Measurements from ENCODE around the gene TMEM117.

Gene TMEM117

GRCh38 chr12:43872396-43872795 lies 36.5 kb downstream of the TMEM117 start:
- Histone ChIP-seq H3K36me3 (ENCODE audit: control insufficient read depth, insufficient read depth, low read length) (no peaks in the 10 kb centered on the region), H3K4me1 (ENCODE audit: control insufficient read depth, insufficient read depth, low read length) (no peaks in the 10 kb centered on the region), H3K4me3 (ENCODE audit: low read length) (no peak overlapping the region), H3K27ac (ENCODE audit: low read depth, low read length) (no peak overlapping the region), H3K27me3 (ENCODE audit: control insufficient read depth, insufficient read depth, low read length) (no peaks in the 10 kb centered on the region), H3K9ac (ENCODE audit: low read length) (no peak overlapping the region)

- H3K4me3 ChIP-seq (ENCODE audit: low read length): no peak overlapping the region
- no peaks in the 10 kb centered on the region for H3K4me1 ChIP-seq (ENCODE audit: control insufficient read depth, insufficient read depth, low read length)
- H3K9ac ChIP-seq (ENCODE audit: low read length): no peak overlapping the region
- H3K36me3 ChIP-seq (ENCODE audit: control insufficient read depth, insufficient read depth, low read length): no peaks in the 10 kb centered on the region
- no peaks in the 10 kb centered on the region for H3K27me3 ChIP-seq (ENCODE audit: control insufficient read depth, insufficient read depth, low read length)
- H3K27ac ChIP-seq (ENCODE audit: low read depth, low read length): no peak overlapping the region
Observed at GRCh38 chr12:43878050-43878449, 42.2 kb downstream of the TMEM117 start.

GRCh38 chr12:43880547-43880946 lies 44.7 kb downstream of the TMEM117 start:
- Histone ChIP-seq H3K36me3 (ENCODE audit: control insufficient read depth, insufficient read depth, low read length) (no peaks in the 10 kb centered on the region), H3K27me3 (ENCODE audit: control insufficient read depth, insufficient read depth, low read length) (no peaks in the 10 kb centered on the region), H3K27ac (ENCODE audit: low read depth, low read length) (no peak overlapping the region), H3K4me3 (ENCODE audit: low read length) (no peak overlapping the region), H3K9ac (ENCODE audit: low read length) (no peak overlapping the region), H3K4me1 (ENCODE audit: control insufficient read depth, insufficient read depth, low read length) (no peaks in the 10 kb centered on the region)

GRCh38 chr12:43882578-43883178 lies 46.8 kb downstream of the TMEM117 start:
- Histone ChIP-seq H3K27ac (ENCODE audit: low read depth, low read length) (no peak overlapping the region), H3K9ac (ENCODE audit: low read length) (no peak overlapping the region), H3K36me3 (ENCODE audit: control insufficient read depth, insufficient read depth, low read length) (no peaks in the 10 kb centered on the region), H3K27me3 (ENCODE audit: control insufficient read depth, insufficient read depth, low read length) (no peaks in the 10 kb centered on the region), H3K4me3 (ENCODE audit: low read length) (no peak overlapping the region), H3K4me1 (ENCODE audit: control insufficient read depth, insufficient read depth, low read length) (no peaks in the 10 kb centered on the region)

GRCh38 chr12:43883311-43883710 lies 47.4 kb downstream of the TMEM117 start:
- H3K36me3 ChIP-seq (ENCODE audit: control insufficient read depth, insufficient read depth, low read length): no peaks in the 10 kb centered on the region
- H3K4me3 ChIP-seq (ENCODE audit: low read length): no peak overlapping the region
- H3K27me3 ChIP-seq (ENCODE audit: control insufficient read depth, insufficient read depth, low read length): no peaks in the 10 kb centered on the region
- H3K9ac ChIP-seq (ENCODE audit: low read length): no peak overlapping the region
- no peaks in the 10 kb centered on the region for H3K4me1 ChIP-seq (ENCODE audit: control insufficient read depth, insufficient read depth, low read length)
- no peak overlapping the region for H3K27ac ChIP-seq (ENCODE audit: low read depth, low read length)

- H3K27me3 ChIP-seq (ENCODE audit: control insufficient read depth, insufficient read depth, low read length): no peaks in the 10 kb centered on the region
- no peak overlapping the region for H3K4me3 ChIP-seq (ENCODE audit: low read length)
- no peak overlapping the region for H3K9ac ChIP-seq (ENCODE audit: low read length)
- H3K36me3 ChIP-seq (ENCODE audit: control insufficient read depth, insufficient read depth, low read length): no peaks in the 10 kb centered on the region
- H3K27ac ChIP-seq (ENCODE audit: low read depth, low read length): no peak overlapping the region
- no peaks in the 10 kb centered on the region for H3K4me1 ChIP-seq (ENCODE audit: control insufficient read depth, insufficient read depth, low read length)
Observed at GRCh38 chr12:43883748-43884147, 47.9 kb downstream of the TMEM117 start.

- peak overlapping the region; percentile 48 for H3K27ac ChIP-seq (ENCODE audit: low read depth, low read length)
- H3K36me3 ChIP-seq (ENCODE audit: control insufficient read depth, insufficient read depth, low read length): no peaks in the 10 kb centered on the region
- H3K9ac ChIP-seq (ENCODE audit: low read length): no peak overlapping the region
Observed at GRCh38 chr12:43884683-43885410, 49.0 kb downstream of the TMEM117 start.

GRCh38 chr12:43887397-43887796 lies 51.5 kb downstream of the TMEM117 start:
- H3K27ac ChIP-seq (ENCODE audit: low read depth, low read length): no peak overlapping the region

More at GRCh38 chr12:43884683-43885410, 49.0 kb downstream of the TMEM117 start:
- Histone ChIP-seq H3K4me1 (ENCODE audit: control insufficient read depth, insufficient read depth, low read length) (no peaks in the 10 kb centered on the region), H3K27me3 (ENCODE audit: control insufficient read depth, insufficient read depth, low read length) (no peaks in the 10 kb centered on the region), H3K4me3 (ENCODE audit: low read length) (no peak overlapping the region)

GRCh38 chr12:43891856-43892574 lies 56.1 kb downstream of the TMEM117 start:
- no peaks in the 10 kb centered on the region for H3K36me3 ChIP-seq (ENCODE audit: control insufficient read depth, insufficient read depth, low read length)
- H3K9ac ChIP-seq (ENCODE audit: low read length): no peak overlapping the region
- H3K4me1 ChIP-seq (ENCODE audit: control insufficient read depth, insufficient read depth, low read length): no peaks in the 10 kb centered on the region
- no peaks in the 10 kb centered on the region for H3K27me3 ChIP-seq (ENCODE audit: control insufficient read depth, insufficient read depth, low read length)
- no peak overlapping the region for H3K4me3 ChIP-seq (ENCODE audit: low read length)
- no peak overlapping the region for H3K27ac ChIP-seq (ENCODE audit: low read depth, low read length)

More at GRCh38 chr12:43887397-43887796, 51.5 kb downstream of the TMEM117 start:
- Histone ChIP-seq H3K9ac (ENCODE audit: low read length) (no peak overlapping the region), H3K36me3 (ENCODE audit: control insufficient read depth, insufficient read depth, low read length) (no peaks in the 10 kb centered on the region), H3K4me3 (ENCODE audit: low read length) (no peak overlapping the region), H3K4me1 (ENCODE audit: control insufficient read depth, insufficient read depth, low read length) (no peaks in the 10 kb centered on the region), H3K27me3 (ENCODE audit: control insufficient read depth, insufficient read depth, low read length) (no peaks in the 10 kb centered on the region)

GRCh38 chr12:43893670-43894069 lies 57.8 kb downstream of the TMEM117 start:
- Histone ChIP-seq H3K9ac (ENCODE audit: low read length) (no peak overlapping the region), H3K4me1 (ENCODE audit: control insufficient read depth, insufficient read depth, low read length) (no peaks in the 10 kb centered on the region), H3K36me3 (ENCODE audit: control insufficient read depth, insufficient read depth, low read length) (no peaks in the 10 kb centered on the region), H3K27ac (ENCODE audit: low read depth, low read length) (no peak overlapping the region), H3K27me3 (ENCODE audit: control insufficient read depth, insufficient read depth, low read length) (no peaks in the 10 kb centered on the region), H3K4me3 (ENCODE audit: low read length) (no peak overlapping the region)

GRCh38 chr12:43895580-43896206 lies 59.8 kb downstream of the TMEM117 start:
- no peak overlapping the region for H3K9ac ChIP-seq (ENCODE audit: low read length)
- no peak overlapping the region for H3K4me3 ChIP-seq (ENCODE audit: low read length)
- no peaks in the 10 kb centered on the region for H3K36me3 ChIP-seq (ENCODE audit: control insufficient read depth, insufficient read depth, low read length)
- H3K4me1 ChIP-seq (ENCODE audit: control insufficient read depth, insufficient read depth, low read length): no peaks in the 10 kb centered on the region
- no peaks in the 10 kb centered on the region for H3K27me3 ChIP-seq (ENCODE audit: control insufficient read depth, insufficient read depth, low read length)
- H3K27ac ChIP-seq (ENCODE audit: low read depth, low read length): no peak overlapping the region

- Histone ChIP-seq H3K4me3 (ENCODE audit: low read length) (no peak overlapping the region), H3K27ac (ENCODE audit: low read depth, low read length) (no peak overlapping the region), H3K36me3 (ENCODE audit: control insufficient read depth, insufficient read depth, low read length) (no peaks in the 10 kb centered on the region), H3K27me3 (ENCODE audit: control insufficient read depth, insufficient read depth, low read length) (no peaks in the 10 kb centered on the region), H3K4me1 (ENCODE audit: control insufficient read depth, insufficient read depth, low read length) (no peaks in the 10 kb centered on the region), H3K9ac (ENCODE audit: low read length) (no peak overlapping the region)
Observed at GRCh38 chr12:43896496-43896895, 60.6 kb downstream of the TMEM117 start.
